HEK293 (cell line): Measurements from ENCODE around the gene TAS2R42.
A peak's percentile ranks its signal among the peaks of the same experiment; 100 is the strongest.

Experiments
- CTCF ChIA-PET: fragments of 350-600 bp; formaldehyde crosslinking; extraction: SDS; loops from one replicate; lab custom pipeline; 2021; ENCODE audit warnings: antibody characterized with exemption; lab: Yijun Ruan, JAX
- POLR2A ChIA-PET: fragments of 300-600 bp; formaldehyde crosslinking; extraction: SDS; loops from one replicate; lab custom pipeline; 2020; ENCODE audit warnings: antibody characterized with exemption, inconsistent platforms; lab: Yijun Ruan, JAX
- H3K27ac ChIP-seq: fragments of 200-500 bp; sonication (Bioruptor generic); 2 replicates; pipeline ENCODE4 v1.5.1; 2014; ENCODE audit warnings: low read depth, low read length, control low read depth, inconsistent platforms; ENCODE audit errors: extremely low read depth
- H3K36me3 ChIP-seq, 2 experiments: fragments of 200-500 bp in 1 of 2; sonication (Bioruptor generic) in 1 of 2; 1 replicate in 1 of 2; 2 replicates in 1 of 2; pipeline ENCODE4 v1.5.1; 2014 to 2017; ENCODE audit warnings: inconsistent platforms in 2 of 2, low read length in 2 of 2; ENCODE audit not compliant: control insufficient read depth in 2 of 2, insufficient read depth in 1 of 2
- H3K4me1 ChIP-seq: fragments of 200-500 bp; sonication (Bioruptor generic); 2 replicates; pipeline ENCODE4 v1.5.1; 2014; ENCODE audit warnings: mild to moderate bottlenecking, low read length, inconsistent platforms; ENCODE audit not compliant: control insufficient read depth, insufficient read depth
- H3K4me3 ChIP-seq: 2 replicates; pipeline ENCODE4 v1.5.1; 2011; ENCODE audit warnings: low read depth, mild to moderate bottlenecking, control low read depth, low read length, moderate library complexity
- H3K9me3 ChIP-seq: fragments of 200-500 bp; sonication (Bioruptor generic); 2 replicates; pipeline ENCODE4 v1.5.1; 2014; ENCODE audit warnings: low read depth, low read length, inconsistent platforms; ENCODE audit not compliant: control insufficient read depth, insufficient read depth
- KLF10 ChIP-seq: fragments of 450-650 bp; IDR thresholded peaks from 2 replicates; pipeline ENCODE4 v1.5.1; 2018; ENCODE audit warnings: missing biosample characterization, mild to moderate bottlenecking, missing genetic modification characterization
- MZF1 ChIP-seq: fragments of 450-650 bp; formaldehyde crosslinking; IDR thresholded peaks from 2 replicates; pipeline ENCODE4 v1.5.1; 2017; ENCODE audit warnings: missing biosample characterization, missing genetic modification characterization, borderline replicate concordance
- ZNF214 ChIP-seq: fragments of 450-650 bp; formaldehyde crosslinking; IDR thresholded peaks from 2 replicates; pipeline ENCODE4 v1.5.1; 2017; ENCODE audit warnings: missing biosample characterization, mild to moderate bottlenecking, missing genetic modification characterization, borderline replicate concordance
- ZNF223 ChIP-seq: fragments of 450-650 bp; formaldehyde crosslinking; IDR thresholded peaks from 2 replicates; pipeline ENCODE4 v1.5.1; 2016; ENCODE audit warnings: missing biosample characterization, missing genetic modification characterization
- ZNF266 ChIP-seq: fragments of 450-650 bp; formaldehyde crosslinking; IDR thresholded peaks from 2 replicates; pipeline ENCODE4 v1.5.1; 2016; ENCODE audit warnings: missing biosample characterization, missing genetic modification characterization, low read depth
- ZNF354C ChIP-seq: fragments of 450-650 bp; formaldehyde crosslinking; IDR thresholded peaks from 2 replicates; pipeline ENCODE4 v1.5.1; 2016; ENCODE audit warnings: missing biosample characterization, missing genetic modification characterization, low read depth, borderline replicate concordance
- ZNF37A ChIP-seq: fragments of 450-650 bp; IDR thresholded peaks from 2 replicates; pipeline ENCODE4 v1.5.1; 2018; ENCODE audit warnings: missing biosample characterization, missing genetic modification characterization
- ZNF404 ChIP-seq: fragments of 450-650 bp; formaldehyde crosslinking; IDR thresholded peaks from 2 replicates; pipeline ENCODE4 v1.5.1; 2017; ENCODE audit warnings: missing biosample characterization, missing genetic modification characterization
- ZNF510 ChIP-seq: fragments of 450-650 bp; formaldehyde crosslinking; IDR thresholded peaks from 2 replicates; pipeline ENCODE4 v1.5.1; 2018; ENCODE audit warnings: mild to moderate bottlenecking, missing genetic modification characterization, missing biosample characterization; ENCODE audit not compliant: insufficient replicate concordance
- ZNF521 ChIP-seq: fragments of 450-650 bp; formaldehyde crosslinking; IDR thresholded peaks from 2 replicates; pipeline ENCODE4 v1.5.1; 2017; ENCODE audit warnings: missing biosample characterization, mild to moderate bottlenecking, missing genetic modification characterization
- ZNF654 ChIP-seq: fragments of 450-650 bp; formaldehyde crosslinking; IDR thresholded peaks from 2 replicates; pipeline ENCODE4 v1.5.1; 2016; ENCODE audit warnings: low read depth, missing biosample characterization, missing genetic modification characterization
- ZNF658 ChIP-seq: fragments of 450-650 bp; formaldehyde crosslinking; IDR thresholded peaks from 2 replicates; pipeline ENCODE4; 2016; ENCODE audit warnings: missing biosample characterization, missing genetic modification characterization
- TF ChIP-seq, protein P1 (sequence below): fragments of 450-650 bp; formaldehyde crosslinking; IDR thresholded peaks from 2 replicates; pipeline ENCODE4 v1.5.1; 2016; ENCODE audit warnings: missing biosample characterization, missing genetic modification characterization
- TF ChIP-seq, protein P2 (sequence below): fragments of 450-650 bp; formaldehyde crosslinking; IDR thresholded peaks from 2 replicates; pipeline ENCODE4 v1.5.1; 2016; ENCODE audit warnings: missing biosample characterization, missing genetic modification characterization
- TF ChIP-seq, protein P3 (sequence below): fragments of 450-650 bp; formaldehyde crosslinking; IDR thresholded peaks from 2 replicates; pipeline ENCODE4 v1.5.1; 2016; ENCODE audit warnings: missing biosample characterization, missing genetic modification characterization, borderline replicate concordance
- TF ChIP-seq, protein P4 (sequence below): fragments of 450-650 bp; formaldehyde crosslinking; IDR thresholded peaks from 2 replicates; pipeline ENCODE4 v1.5.1; 2016; ENCODE audit warnings: missing biosample characterization, missing genetic modification characterization

The TAS2R42 gene

DNA sequence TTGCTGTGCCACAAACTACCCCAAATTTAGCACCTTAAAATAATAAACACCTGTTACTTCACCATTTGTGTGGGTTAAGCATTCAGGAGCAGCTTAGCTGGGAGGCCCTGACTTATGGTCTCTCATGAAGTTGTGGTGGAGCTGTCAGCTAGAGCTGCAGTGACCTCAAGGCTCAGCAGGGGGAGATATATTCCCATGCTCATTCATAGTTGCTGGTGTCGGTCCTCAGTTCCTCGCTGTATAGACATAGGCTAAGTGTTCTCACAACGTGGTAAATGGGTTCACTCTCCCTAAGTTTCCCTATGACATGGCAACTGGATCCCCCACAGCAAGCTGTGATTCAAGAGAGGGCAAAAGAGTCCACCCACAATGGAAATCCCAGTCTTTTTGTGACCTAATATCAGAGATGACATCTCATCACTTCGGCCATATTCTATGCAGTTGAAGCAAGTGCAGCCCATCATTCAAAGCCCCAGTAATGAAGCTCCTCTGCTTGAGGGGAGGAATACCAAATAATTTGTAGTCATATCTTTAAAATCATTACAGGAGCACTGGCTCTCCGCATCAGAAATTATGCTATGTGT is 41.7 kb upstream of the TAS2R42 start:
- Histone ChIP-seq H3K27ac (no peak overlapping the region), H3K36me3 (no peaks in the 10 kb centered on the region), H3K9me3 (no peaks in the 10 kb centered on the region), H3K4me1 (no peaks in the 10 kb centered on the region), H3K4me3 (no peak overlapping the region)
- ChIA-PET CTCF (interaction anchor here (0.5 to 8.1 kb wide), 13 partner anchors 10 to 383 kb away, joined by 3 to 106 read pairs (median 4); no protein-coding TSS in a partner anchor), POLR2A (interaction anchor here (0.9 kb wide), 1 partner anchor 58 kb away, joined by 3 read pairs; the partner anchor contains the start of gene SMIM10L1)
- TF ChIP-seq ZNF354C: no peak
- peak; percentile 27 for TF ChIP-seq ZNF654
- TF ChIP-seq, protein P1, sequence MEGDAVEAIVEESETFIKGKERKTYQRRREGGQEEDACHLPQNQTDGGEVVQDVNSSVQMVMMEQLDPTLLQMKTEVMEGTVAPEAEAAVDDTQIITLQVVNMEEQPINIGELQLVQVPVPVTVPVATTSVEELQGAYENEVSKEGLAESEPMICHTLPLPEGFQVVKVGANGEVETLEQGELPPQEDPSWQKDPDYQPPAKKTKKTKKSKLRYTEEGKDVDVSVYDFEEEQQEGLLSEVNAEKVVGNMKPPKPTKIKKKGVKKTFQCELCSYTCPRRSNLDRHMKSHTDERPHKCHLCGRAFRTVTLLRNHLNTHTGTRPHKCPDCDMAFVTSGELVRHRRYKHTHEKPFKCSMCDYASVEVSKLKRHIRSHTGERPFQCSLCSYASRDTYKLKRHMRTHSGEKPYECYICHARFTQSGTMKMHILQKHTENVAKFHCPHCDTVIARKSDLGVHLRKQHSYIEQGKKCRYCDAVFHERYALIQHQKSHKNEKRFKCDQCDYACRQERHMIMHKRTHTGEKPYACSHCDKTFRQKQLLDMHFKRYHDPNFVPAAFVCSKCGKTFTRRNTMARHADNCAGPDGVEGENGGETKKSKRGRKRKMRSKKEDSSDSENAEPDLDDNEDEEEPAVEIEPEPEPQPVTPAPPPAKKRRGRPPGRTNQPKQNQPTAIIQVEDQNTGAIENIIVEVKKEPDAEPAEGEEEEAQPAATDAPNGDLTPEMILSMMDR (tag by site-specific recombination): peak; percentile 42; the same call in 1 of the 2 replicates
- TF ChIP-seq, all 188 proteins: peak for 2

DNA sequence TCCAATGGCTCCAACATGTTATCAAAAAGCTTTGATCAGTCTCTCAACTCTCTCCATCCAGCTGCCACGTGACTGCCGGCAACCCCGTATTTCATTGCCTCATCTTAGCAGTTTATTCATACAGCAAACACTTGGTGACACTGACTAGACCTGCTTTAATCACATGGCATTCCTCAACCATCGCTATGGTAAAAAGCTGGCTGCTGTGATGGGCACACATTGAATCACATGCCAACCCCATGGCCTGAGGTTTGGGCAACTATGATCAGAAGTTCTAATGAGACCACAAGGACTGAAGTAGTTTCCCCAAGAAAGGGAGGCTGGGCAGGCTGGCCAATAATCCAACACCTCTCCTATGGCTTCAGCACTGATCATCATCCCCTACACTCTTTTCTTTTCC is 40.6 kb upstream of the TAS2R42 start:
- no peaks in the 10 kb centered on the region for H3K36me3 ChIP-seq
- H3K9me3 ChIP-seq: no peaks in the 10 kb centered on the region
- no peak for TF ChIP-seq ZNF521 (tag by site-specific recombination)
- no peak for TF ChIP-seq ZNF658 (tag by site-specific recombination)
- no peak for TF ChIP-seq ZNF214 (tag by site-specific recombination)
- TF ChIP-seq, protein P2, sequence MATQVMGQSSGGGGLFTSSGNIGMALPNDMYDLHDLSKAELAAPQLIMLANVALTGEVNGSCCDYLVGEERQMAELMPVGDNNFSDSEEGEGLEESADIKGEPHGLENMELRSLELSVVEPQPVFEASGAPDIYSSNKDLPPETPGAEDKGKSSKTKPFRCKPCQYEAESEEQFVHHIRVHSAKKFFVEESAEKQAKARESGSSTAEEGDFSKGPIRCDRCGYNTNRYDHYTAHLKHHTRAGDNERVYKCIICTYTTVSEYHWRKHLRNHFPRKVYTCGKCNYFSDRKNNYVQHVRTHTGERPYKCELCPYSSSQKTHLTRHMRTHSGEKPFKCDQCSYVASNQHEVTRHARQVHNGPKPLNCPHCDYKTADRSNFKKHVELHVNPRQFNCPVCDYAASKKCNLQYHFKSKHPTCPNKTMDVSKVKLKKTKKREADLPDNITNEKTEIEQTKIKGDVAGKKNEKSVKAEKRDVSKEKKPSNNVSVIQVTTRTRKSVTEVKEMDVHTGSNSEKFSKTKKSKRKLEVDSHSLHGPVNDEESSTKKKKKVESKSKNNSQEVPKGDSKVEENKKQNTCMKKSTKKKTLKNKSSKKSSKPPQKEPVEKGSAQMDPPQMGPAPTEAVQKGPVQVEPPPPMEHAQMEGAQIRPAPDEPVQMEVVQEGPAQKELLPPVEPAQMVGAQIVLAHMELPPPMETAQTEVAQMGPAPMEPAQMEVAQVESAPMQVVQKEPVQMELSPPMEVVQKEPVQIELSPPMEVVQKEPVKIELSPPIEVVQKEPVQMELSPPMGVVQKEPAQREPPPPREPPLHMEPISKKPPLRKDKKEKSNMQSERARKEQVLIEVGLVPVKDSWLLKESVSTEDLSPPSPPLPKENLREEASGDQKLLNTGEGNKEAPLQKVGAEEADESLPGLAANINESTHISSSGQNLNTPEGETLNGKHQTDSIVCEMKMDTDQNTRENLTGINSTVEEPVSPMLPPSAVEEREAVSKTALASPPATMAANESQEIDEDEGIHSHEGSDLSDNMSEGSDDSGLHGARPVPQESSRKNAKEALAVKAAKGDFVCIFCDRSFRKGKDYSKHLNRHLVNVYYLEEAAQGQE: no peak
- TF ChIP-seq, protein P3, sequence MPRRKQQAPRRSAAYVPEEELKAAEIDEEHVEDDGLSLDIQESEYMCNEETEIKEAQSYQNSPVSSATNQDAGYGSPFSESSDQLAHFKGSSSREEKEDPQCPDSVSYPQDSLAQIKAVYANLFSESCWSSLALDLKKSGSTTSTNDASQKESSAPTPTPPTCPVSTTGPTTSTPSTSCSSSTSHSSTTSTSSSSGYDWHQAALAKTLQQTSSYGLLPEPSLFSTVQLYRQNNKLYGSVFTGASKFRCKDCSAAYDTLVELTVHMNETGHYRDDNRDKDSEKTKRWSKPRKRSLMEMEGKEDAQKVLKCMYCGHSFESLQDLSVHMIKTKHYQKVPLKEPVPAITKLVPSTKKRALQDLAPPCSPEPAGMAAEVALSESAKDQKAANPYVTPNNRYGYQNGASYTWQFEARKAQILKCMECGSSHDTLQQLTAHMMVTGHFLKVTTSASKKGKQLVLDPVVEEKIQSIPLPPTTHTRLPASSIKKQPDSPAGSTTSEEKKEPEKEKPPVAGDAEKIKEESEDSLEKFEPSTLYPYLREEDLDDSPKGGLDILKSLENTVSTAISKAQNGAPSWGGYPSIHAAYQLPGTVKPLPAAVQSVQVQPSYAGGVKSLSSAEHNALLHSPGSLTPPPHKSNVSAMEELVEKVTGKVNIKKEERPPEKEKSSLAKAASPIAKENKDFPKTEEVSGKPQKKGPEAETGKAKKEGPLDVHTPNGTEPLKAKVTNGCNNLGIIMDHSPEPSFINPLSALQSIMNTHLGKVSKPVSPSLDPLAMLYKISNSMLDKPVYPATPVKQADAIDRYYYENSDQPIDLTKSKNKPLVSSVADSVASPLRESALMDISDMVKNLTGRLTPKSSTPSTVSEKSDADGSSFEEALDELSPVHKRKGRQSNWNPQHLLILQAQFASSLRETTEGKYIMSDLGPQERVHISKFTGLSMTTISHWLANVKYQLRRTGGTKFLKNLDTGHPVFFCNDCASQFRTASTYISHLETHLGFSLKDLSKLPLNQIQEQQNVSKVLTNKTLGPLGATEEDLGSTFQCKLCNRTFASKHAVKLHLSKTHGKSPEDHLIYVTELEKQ: no peak
- no peak for TF ChIP-seq ZNF37A
- TF ChIP-seq ZNF510: no peak
- no peak for TF ChIP-seq MZF1 (tag by site-specific recombination)
- TF ChIP-seq ZNF266 (tag by site-specific recombination): no peak
- TF ChIP-seq ZNF223 (tag by site-specific recombination): no peak
- TF ChIP-seq, protein P4, sequence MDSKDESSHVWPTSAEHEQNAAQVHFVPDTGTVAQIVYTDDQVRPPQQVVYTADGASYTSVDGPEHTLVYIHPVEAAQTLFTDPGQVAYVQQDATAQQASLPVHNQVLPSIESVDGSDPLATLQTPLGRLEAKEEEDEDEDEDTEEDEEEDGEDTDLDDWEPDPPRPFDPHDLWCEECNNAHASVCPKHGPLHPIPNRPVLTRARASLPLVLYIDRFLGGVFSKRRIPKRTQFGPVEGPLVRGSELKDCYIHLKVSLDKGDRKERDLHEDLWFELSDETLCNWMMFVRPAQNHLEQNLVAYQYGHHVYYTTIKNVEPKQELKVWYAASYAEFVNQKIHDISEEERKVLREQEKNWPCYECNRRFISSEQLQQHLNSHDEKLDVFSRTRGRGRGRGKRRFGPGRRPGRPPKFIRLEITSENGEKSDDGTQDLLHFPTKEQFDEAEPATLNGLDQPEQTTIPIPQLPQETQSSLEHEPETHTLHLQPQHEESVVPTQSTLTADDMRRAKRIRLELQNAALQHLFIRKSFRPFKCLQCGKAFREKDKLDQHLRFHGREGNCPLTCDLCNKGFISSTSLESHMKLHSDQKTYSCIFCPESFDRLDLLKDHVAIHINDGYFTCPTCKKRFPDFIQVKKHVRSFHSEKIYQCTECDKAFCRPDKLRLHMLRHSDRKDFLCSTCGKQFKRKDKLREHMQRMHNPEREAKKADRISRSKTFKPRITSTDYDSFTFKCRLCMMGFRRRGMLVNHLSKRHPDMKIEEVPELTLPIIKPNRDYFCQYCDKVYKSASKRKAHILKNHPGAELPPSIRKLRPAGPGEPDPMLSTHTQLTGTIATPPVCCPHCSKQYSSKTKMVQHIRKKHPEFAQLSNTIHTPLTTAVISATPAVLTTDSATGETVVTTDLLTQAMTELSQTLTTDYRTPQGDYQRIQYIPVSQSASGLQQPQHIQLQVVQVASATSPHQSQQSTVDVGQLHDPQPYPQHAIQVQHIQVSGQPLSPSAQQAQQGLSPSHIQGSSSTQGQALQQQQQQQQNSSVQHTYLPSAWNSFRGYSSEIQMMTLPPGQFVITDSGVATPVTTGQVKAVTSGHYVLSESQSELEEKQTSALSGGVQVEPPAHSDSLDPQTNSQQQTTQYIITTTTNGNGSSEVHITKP: no peak
- no peak for TF ChIP-seq ZNF404
- TF ChIP-seq KLF10 (tag by site-specific recombination): no peak
- ChIA-PET POLR2A (no interaction called here), CTCF (interaction anchor here (0.6 to 8.1 kb wide), 4 partner anchors 23 to 539 kb away, joined by 4 to 106 read pairs (median 4); no protein-coding TSS in a partner anchor)
- H3K27ac ChIP-seq: no peak overlapping the region
- H3K4me3 ChIP-seq: no peak overlapping the region
- H3K4me1 ChIP-seq: no peaks in the 10 kb centered on the region
